K562 (cell line): ENCODE results near the gene OXA1L. TPM values are rescaled to one million over a fixed set of nuclear protein-coding genes. Genes with fewer than 3 reads are reported as not detected.

Experiments used
- ARNT ChIP-seq, 2 experiments: fragments of 450-650 bp; IDR thresholded peaks; 2 replicates each; pipeline ENCODE4 v1.6.1; 2016; ENCODE audit warnings: mild to moderate bottlenecking in 1 of 2
- CBFA2T2 ChIP-seq: fragments of 450-650 bp; conservative IDR thresholded peaks from 2 replicates; pipeline ENCODE4 v1.6.1; 2017; ENCODE audit warnings: mild to moderate bottlenecking
- CBX1 ChIP-seq: sonication (generic); IDR thresholded peaks from 2 replicates; pipeline ENCODE4 v1.6.1; 2016; ENCODE audit warnings: antibody characterized with exemption, low read depth, mild to moderate bottlenecking
- CREB1 ChIP-seq, 2 experiments: sonication (generic) in 1 of 2; formaldehyde crosslinking in 1 of 2; IDR thresholded peaks; 2 replicates each; pipeline versions ENCODE4 v1.6.1 to v1.8.0; 2012 to 2022; ENCODE audit warnings: inconsistent platforms in 1 of 2, mild to moderate bottlenecking in 1 of 2, missing genetic modification reagents in 1 of 2, moderate library complexity in 1 of 2
- CXXC5 ChIP-seq: fragments of 250-450 bp; sonication (Bioruptor Pico); IDR thresholded peaks from 2 replicates; pipeline ENCODE4 v1.8.0; 2022; ENCODE audit warnings: inconsistent platforms, mild to moderate bottlenecking, moderate library complexity
- FIP1L1 ChIP-seq: fragments of 200-400 bp; formaldehyde crosslinking; IDR thresholded peaks from 2 replicates; pipeline ENCODE4 v1.6.1; 2018; ENCODE audit warnings: mild to moderate bottlenecking, low read depth, low read length; ENCODE audit not compliant: poor library complexity, severe bottlenecking
- GATAD2A ChIP-seq: fragments of 450-650 bp; IDR thresholded peaks from 2 replicates; pipeline ENCODE4 v1.6.1; 2017
- HNRNPL ChIP-seq: fragments of 200-400 bp; formaldehyde crosslinking; IDR thresholded peaks from 2 replicates; pipeline ENCODE4 v1.6.1; 2017; ENCODE audit warnings: low read depth, mild to moderate bottlenecking, low read length
- MAZ ChIP-seq, 2 experiments: fragments of 450-650 bp in 1 of 2; sonication (generic) in 1 of 2; formaldehyde crosslinking; IDR thresholded peaks in 1 of 2; conservative IDR thresholded peaks in 1 of 2; 2 replicates each; pipeline versions ENCODE4 v1.4.0 to v1.5.0; 2020; ENCODE audit warnings: mild to moderate bottlenecking in 1 of 2, missing genetic modification reagents in 1 of 2
- MEF2D ChIP-seq: conservative IDR thresholded peaks from 2 replicates; pipeline ENCODE4 v1.6.1; 2016; ENCODE audit warnings: low read depth, missing genetic modification characterization, missing compliant biosample characterization
- MEIS2 ChIP-seq: fragments of 450-650 bp; IDR thresholded peaks from 2 replicates; pipeline ENCODE4 v1.6.1; 2014; ENCODE audit warnings: mild to moderate bottlenecking; ENCODE audit not compliant: partially characterized antibody
- NCOA1 ChIP-seq: fragments of 450-650 bp; IDR thresholded peaks from 2 replicates; pipeline ENCODE4 v1.6.1; 2016; ENCODE audit warnings: low read depth
- RB1 ChIP-seq: fragments of 450-650 bp; IDR thresholded peaks from 2 replicates; pipeline ENCODE4 v1.6.1; 2017; ENCODE audit warnings: low read depth, mild to moderate bottlenecking
- SETDB1 ChIP-seq: IDR thresholded peaks from one replicate; pipeline ENCODE4 v1.6.1; 2012; ENCODE audit warnings: low read length, control low read depth, inconsistent platforms
- TFAM ChIP-seq: fragments of 250-450 bp; sonication (Bioruptor Pico); conservative IDR thresholded peaks from 2 replicates; pipeline ENCODE4 v1.5.0; 2021; ENCODE audit warnings: mild to moderate bottlenecking, moderate library complexity
- U2AF2 ChIP-seq: fragments of 200-400 bp; formaldehyde crosslinking; optimal IDR thresholded peaks from 2 replicates; pipeline ENCODE3; 2017; ENCODE audit warnings: low read depth, mild to moderate bottlenecking, low read length
- ZNF217 ChIP-seq: sonication (generic); formaldehyde crosslinking; IDR thresholded peaks from 2 replicates; pipeline ENCODE4 v1.8.0; 2022; ENCODE audit warnings: mild to moderate bottlenecking, missing genetic modification reagents
- ZNF766 ChIP-seq: fragments of 200-800 bp; sonication (Bioruptor generic); conservative IDR thresholded peaks from 2 replicates; pipeline ENCODE4 v1.6.1; 2016; ENCODE audit warnings: missing genetic modification characterization, missing compliant biosample characterization
- polyA plus RNA-seq, 8 experiments: library from polyadenylated mRNA; depleted of rRNA in 4 of 8; stranded (reverse) in 5 of 8; unstranded in 3 of 8; fragments of >200 nt; fragmentation: Nextera tagmentation in 2 of 8; fragmentation: Illumina TruSeq in 1 of 8; extraction: Ambion mirVana in 2 of 8; extraction: Trizol in 1 of 8; gene quantifications; 2 replicates each; pipeline versions ENCODE4 v1.2.1 to v1.2.3, GENCODE V29; 2011 to 2014; ENCODE audit warnings: inconsistent platforms in 1 of 8, missing spikeins in 1 of 8
- total RNA-seq, 7 experiments: library from RNA; depleted of rRNA in 6 of 7; stranded (reverse); fragments of >200 nt in 6 of 7; fragmentation: Illumina TruSeq in 2 of 7; extraction: Trizol in 2 of 7; gene quantifications; 2 replicates each; pipeline versions ENCODE4 v1.2.1 to v1.2.3, GENCODE V29; 2011 to 2021; ENCODE audit warnings: low replicate concordance in 1 of 7
- TF ChIP-seq, protein P1 (sequence below): fragments of 250-450 bp; sonication (Bioruptor Pico); IDR thresholded peaks from 2 replicates; pipeline ENCODE4 v1.5.0; 2021
- TF ChIP-seq, protein P2 (sequence below): sonication (generic); formaldehyde crosslinking; IDR thresholded peaks from 2 replicates; pipeline ENCODE4 v1.8.0; 2022; ENCODE audit warnings: mild to moderate bottlenecking, low read depth, missing genetic modification reagents
- TF ChIP-seq, protein P3 (sequence below): fragments of 150-350 bp; IDR thresholded peaks from 2 replicates; pipeline ENCODE4 v1.6.1; 2014; ENCODE audit warnings: low read depth, mild to moderate bottlenecking, low read length, borderline replicate concordance
- TF ChIP-seq, protein P4 (sequence below): fragments of 450-650 bp; IDR thresholded peaks from 2 replicates; pipeline ENCODE4 v1.6.1; 2016

The OXA1L gene
- total and polyA plus RNA-seq, 9 of the 15 experiments (the other 6 are each of a cell fraction or from before 2014, with no cell fraction given), result 100 to 204 (median 145) TPM

DNA sequence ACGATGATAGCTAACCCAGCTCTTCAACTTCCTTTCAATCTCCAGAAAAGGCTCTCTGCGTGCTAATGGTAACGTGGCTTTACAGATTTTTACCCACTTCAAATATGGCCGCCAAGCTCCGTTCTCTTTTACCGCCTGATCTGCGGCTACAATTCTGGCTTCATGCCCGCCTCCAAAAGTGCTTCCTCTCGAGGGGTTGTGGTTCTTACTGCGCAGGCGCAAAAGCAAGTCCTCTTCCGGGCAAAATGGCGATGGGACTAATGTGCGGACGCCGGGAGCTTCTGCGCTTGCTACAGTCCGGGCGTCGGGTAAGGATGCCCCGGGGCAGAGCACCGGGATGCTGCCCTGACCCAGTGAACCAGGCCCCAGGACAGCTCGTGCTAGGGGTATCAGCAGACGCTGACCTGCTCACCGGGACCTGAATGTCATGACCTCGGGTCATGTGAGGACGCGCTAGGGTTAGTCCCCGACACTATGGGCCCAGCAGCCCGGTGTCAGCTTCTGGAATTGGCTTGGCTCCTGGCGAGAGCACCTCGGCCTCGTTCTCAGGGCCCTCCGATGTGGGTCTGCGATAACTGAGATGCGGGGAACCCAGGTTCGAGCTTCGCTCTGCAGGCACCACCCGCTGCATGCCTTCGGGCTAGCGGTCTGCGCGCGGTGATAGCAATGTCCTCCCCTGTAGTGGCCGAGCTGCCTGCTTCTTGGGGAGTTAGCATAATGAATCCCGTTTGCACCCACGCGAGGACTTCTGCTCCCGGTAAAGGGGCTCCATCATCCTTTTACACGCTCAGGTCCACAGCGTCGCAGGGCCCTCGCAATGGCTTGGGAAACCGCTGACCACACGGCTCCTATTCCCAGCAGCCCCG is at the start of gene OXA1L (continued):
- TF ChIP-seq, protein P1, sequence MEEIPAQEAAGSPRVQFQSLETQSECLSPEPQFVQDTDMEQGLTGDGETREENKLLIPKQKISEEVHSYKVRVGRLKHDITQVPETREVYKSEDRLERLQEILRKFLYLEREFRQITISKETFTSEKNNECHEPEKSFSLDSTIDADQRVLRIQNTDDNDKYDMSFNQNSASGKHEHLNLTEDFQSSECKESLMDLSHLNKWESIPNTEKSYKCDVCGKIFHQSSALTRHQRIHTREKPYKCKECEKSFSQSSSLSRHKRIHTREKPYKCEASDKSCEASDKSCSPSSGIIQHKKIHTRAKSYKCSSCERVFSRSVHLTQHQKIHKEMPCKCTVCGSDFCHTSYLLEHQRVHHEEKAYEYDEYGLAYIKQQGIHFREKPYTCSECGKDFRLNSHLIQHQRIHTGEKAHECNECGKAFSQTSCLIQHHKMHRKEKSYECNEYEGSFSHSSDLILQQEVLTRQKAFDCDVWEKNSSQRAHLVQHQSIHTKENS (CRISPR knock-in tag), result no peak
- TF ChIP-seq CBX1 (peak; percentile 72; the same call in 1 of the 2 replicates), ZNF766 (CRISPR knock-in tag) (peak; percentile 80), SETDB1 (no peak), MEIS2 (peak; percentile 62), NCOA1 (no peak; the same call in 1 of the 2 replicates), RB1 (peak; percentile 38; the same call in 1 of the 2 replicates), U2AF2 (no peak), CBFA2T2 (no peak), TFAM (CRISPR knock-in tag) (no peak), ZNF217 (CRISPR knock-in tag) (no peak), ARNT (IDR thresholded peaks at IDR 0.05) (no peak), MAZ (CRISPR knock-in tag; conservative IDR thresholded peaks at IDR 0.05 in 1 of 2, IDR thresholded peaks at IDR 0.05 in 1 of 2) (peak; percentile 41 to 44; a peak in 2 of 4 replicates), HNRNPL (no peak), FIP1L1 (peak; percentile 28), GATAD2A (no peak), CREB1 (IDR thresholded peaks at IDR 0.05) (no peak), CREB1 (CRISPR knock-in tag; IDR thresholded peaks at IDR 0.05) (no peak), CXXC5 (CRISPR knock-in tag) (peak; percentile 86), MEF2D (0 out of 2 replicates have a peak, but pooled peaks have one; percentile 58)
- TF ChIP-seq, protein P2, sequence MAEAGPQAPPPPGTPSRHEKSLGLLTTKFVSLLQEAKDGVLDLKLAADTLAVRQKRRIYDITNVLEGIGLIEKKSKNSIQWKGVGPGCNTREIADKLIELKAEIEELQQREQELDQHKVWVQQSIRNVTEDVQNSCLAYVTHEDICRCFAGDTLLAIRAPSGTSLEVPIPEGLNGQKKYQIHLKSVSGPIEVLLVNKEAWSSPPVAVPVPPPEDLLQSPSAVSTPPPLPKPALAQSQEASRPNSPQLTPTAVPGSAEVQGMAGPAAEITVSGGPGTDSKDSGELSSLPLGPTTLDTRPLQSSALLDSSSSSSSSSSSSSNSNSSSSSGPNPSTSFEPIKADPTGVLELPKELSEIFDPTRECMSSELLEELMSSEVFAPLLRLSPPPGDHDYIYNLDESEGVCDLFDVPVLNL, result no peak
- TF ChIP-seq, protein P3, sequence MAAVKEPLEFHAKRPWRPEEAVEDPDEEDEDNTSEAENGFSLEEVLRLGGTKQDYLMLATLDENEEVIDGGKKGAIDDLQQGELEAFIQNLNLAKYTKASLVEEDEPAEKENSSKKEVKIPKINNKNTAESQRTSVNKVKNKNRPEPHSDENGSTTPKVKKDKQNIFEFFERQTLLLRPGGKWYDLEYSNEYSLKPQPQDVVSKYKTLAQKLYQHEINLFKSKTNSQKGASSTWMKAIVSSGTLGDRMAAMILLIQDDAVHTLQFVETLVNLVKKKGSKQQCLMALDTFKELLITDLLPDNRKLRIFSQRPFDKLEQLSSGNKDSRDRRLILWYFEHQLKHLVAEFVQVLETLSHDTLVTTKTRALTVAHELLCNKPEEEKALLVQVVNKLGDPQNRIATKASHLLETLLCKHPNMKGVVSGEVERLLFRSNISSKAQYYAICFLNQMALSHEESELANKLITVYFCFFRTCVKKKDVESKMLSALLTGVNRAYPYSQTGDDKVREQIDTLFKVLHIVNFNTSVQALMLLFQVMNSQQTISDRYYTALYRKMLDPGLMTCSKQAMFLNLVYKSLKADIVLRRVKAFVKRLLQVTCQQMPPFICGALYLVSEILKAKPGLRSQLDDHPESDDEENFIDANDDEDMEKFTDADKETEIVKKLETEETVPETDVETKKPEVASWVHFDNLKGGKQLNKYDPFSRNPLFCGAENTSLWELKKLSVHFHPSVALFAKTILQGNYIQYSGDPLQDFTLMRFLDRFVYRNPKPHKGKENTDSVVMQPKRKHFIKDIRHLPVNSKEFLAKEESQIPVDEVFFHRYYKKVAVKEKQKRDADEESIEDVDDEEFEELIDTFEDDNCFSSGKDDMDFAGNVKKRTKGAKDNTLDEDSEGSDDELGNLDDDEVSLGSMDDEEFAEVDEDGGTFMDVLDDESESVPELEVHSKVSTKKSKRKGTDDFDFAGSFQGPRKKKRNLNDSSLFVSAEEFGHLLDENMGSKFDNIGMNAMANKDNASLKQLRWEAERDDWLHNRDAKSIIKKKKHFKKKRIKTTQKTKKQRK, result no peak
- TF ChIP-seq, protein P4, sequence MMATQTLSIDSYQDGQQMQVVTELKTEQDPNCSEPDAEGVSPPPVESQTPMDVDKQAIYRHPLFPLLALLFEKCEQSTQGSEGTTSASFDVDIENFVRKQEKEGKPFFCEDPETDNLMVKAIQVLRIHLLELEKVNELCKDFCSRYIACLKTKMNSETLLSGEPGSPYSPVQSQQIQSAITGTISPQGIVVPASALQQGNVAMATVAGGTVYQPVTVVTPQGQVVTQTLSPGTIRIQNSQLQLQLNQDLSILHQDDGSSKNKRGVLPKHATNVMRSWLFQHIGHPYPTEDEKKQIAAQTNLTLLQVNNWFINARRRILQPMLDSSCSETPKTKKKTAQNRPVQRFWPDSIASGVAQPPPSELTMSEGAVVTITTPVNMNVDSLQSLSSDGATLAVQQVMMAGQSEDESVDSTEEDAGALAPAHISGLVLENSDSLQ, result no peak
